Activated T-helper 9 cell treated with anti-CD3 and anti-CD28 coated beads, Interleukin-2, amount 50 U/mL, for 16 hours (primary cell): ENCODE results near the gene PTPRN2.

Source experiments
- DNase-seq: peaks from one replicate; pipeline ENCODE4 v3.0.0-alpha.2; 2020; ENCODE audit warnings: low read depth

PTPRN2 gene

DNA sequence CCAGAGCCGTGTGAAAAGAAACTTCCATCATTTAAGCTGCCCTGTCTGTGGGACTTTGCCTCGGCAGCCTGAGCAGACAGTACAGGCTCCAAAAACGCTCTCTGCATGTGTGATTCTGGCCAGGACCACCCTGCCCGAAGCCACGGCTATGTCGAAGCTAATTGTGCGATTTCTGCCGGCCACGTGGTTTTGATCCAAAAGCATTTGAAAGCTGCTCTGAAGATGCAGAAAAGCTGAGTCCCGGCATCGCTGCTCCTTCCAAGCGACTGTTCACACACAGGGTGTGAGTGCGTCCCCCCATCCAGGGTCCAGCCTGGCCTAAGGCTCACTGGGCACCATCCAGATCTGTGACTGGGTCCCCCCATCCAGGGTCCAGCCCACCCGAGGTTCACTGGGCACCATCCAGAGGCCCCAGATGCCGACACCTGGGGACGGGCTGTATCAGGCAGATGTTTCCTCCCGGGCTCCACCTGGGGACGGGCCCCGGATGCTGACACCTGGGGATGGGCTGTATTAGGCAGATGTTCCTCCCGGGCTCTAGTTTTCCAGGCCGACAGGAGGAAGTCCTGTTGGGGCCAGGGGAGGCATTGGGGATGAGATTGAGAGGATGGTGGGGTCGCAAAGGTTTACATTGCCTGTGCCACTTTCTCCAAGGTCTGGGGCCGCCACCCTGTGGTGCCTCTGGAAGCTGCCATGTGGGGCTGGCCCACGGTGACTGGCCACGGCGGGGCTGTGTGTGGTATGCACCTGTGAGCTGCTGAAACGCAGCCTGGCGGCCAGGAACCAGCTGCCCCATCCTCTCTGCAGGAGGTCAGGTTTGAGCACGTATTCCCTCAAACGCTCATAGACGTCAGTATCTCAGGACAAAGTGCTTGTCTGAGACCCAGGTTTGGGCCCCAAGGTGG, 723.5 kb downstream of the PTPRN2 start:
- DNase-seq = no peak

DNA sequence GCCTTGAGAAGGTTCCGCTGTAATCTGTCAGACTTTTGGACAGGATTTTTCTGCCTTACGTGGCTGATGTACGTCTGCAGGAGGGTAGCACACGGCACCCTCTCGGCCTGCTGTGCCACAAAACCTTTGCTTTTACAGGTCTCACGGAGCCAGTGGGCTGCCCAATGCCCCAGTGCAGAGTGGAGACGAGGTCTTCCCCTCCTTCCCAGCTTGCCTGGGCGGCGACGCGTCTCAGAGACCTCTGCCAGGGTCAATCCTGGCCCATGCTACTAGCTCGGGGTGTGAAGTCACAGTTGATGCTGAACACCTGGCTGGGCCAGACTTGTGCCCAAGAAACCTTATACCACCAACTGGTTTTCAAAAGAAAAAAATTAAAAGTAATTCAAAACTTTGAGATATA, 724.4 kb downstream of the PTPRN2 start:
- no peak for DNase-seq

DNA sequence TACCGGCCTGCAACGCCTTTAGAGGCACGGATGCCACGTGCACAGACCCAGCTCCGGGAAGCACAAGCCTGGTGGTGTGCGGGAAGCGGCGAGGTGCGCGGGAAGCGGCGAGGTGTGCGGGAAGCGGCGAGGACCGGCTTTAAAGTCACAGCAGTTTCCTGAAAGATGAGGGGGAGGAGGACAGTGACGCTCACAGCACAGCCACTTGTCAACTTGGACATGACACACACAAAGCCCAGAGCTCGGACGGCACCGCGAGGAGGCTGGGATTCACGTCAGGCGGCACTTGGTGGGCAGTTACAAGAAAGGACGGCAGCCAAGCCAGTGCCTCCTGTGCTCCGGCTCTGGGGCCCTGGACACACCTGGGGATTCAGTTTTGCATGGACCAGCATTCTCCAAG, 724.9 kb downstream of the PTPRN2 start:
- DNase-seq = no peak

DNA sequence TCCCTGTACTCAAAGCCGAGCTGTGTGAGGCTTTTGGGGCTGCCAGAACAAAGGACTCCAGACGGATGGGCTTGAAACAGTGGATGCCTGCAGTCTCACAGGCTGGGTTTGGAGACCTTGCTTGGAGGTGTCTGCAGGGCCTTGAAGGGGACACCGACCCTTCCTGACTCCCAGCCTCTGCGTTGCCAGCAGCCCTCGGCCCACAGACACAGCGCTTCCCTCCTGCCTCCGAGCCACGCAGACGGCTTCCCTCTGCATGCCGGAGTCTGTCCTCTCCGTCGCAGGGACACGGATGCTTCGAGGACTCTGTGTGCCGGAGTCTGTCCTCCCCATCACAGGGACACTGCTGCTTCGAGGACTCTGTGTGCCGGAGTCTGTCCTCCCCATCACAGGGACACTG, 726.1 kb downstream of the PTPRN2 start:
- no peak for DNase-seq

DNA sequence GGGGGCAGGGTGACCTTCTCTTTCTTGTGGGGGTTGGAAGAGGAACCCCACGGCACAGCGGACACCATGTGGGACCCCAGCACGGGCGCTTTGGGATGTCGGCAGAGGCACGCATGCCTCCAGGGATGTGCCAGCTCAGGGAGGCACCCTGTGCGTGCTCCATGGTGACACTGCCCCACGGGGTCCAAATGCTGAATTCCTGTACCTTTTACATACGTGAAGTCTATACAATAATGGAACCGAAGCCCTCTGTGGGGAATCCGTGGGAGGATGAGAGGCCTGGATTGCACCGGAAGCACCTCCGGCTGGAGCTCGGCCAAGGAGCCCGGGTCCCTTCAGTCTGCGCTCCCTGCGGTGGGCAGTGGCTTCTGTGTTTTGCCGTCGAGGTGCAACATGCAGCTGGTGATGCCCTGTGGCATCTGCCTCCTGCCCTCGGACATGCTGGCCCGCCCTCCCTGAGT, 726.6 kb downstream of the PTPRN2 start:
- DNase-seq = no peak

DNA sequence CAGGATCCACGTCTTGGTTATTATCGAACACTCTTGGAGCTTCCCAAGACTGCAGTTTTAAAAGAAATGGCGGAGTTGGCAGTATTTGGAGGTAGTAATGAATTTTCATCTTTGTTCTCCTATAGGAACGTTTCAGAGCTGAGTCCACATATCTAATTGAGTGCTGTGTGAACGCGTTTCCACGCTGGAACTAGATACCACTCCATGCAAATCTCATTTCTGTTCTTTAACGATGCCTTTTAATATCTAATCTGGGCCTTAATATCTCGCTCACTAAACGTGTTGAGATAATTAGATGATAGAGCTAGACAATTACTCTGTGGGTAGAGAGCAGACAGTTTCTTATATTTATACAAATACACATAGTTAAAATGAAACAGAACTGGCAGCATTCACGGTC, 727.2 kb downstream of the PTPRN2 start:
- DNase-seq = no peak

DNA sequence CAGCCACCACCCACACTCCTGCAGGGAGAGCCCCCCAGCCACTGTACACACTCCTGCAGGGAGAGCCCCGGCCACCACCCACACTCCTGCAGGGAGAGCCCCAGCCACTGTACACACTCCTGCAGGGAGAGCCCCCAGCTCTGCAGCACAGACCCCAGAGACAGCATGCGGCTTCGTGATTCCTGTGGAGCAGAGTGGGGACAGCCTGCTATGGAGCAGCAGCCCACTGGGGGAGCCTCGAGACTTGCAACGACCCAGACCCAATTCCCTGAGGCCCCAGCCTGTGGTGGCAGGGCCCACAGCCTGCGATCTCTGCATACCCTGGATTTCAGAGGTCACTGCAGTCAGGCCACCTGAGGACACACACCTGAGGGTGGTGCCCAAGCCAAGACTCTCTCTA, 727.7 kb downstream of the PTPRN2 start:
- DNase-seq = no peak

DNA sequence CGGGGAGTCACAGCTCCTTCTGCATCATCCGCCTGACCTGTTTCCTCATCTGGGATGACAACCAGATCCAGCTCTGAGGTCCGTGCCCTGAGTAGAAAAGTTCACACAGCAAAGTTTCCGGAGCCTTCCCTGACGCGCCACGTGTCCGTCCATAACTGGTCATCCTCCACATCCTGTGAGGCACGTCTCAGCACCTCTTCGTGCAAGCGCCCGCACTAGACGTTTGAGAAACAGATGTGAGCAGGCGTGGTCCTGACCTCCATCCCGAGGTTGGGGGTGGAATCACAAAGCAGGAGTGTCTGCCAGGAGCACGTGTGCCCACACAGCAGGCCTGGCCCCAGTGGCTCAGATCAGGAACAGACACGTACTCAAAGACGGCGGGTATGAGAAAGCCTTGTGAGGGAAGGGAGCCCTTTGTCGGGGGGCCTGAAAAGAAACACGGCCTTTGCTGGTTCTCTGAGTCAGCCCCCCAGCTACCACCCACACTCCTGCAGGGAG, 730.0 kb downstream of the PTPRN2 start:
- DNase-seq = no peak

DNA sequence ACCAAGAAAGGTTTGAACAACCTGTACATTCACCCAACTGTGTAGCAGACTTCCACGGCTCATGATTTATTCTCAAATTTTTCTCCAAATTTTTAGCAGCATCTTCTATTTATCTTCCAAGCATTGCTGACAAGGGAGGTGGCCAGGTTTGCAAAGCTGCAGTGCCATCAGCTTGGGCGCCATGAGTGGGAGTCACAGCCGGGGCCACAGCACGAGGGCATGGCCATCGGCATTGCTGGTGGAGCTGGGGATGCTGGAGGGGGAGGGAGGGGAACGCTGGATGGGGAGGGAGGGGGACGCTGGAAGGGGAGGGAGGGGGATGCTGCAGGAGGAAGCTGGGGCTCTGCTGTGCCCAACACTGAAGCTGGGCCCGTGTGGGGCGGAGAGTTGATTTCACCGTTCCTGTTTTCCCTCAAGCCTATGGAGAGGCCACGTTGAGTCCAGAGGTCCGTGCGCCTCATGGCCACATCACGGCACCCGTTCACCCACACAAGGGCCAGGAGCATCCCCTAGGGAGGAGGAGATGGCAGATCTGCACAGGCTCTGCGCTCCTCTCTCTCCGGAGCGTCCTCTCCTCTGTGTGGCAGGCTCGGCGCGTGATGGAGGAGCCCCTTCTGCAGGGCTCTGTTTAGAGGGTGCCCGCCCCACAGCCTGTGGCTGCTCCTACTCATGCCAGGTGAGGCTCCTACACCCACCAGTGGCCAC, 730.6 kb downstream of the PTPRN2 start:
- no peak for DNase-seq

DNA sequence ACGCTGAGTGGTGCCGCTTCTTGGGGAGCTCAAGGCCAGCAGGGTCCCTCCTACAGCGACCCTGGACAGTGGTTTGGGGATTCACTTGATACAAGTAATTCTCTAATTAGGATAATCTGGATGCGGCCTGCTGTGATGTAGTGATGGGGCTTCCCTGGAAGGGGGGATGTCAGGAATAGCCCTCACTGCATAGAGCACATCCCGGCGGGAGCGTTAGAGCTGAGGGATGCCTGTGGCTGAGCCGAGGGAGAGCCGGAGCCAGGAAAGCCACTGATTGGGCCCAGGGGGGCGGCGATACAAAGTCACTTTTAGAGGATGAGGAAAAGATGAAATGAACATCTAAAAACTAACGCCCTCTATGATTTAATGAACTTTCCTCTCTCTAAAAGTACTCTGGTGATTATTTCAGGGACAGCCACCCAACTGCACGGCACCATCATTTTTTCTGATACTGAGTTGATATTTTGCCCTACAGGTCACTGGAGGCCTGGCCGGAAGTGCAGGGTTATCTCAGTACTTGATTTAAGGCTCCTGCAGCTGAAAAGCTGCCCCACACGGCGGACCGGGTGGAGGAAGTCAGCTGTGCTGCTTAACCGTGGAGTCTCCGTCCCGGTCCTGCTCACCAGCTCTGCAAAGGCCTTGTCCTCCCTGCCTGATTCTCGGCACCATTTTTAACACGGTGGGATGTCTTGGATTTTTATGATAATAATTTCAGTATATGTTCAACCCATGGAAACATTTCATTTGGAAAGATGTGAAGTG, 732.0 kb downstream of the PTPRN2 start:
- no peak for DNase-seq

DNA sequence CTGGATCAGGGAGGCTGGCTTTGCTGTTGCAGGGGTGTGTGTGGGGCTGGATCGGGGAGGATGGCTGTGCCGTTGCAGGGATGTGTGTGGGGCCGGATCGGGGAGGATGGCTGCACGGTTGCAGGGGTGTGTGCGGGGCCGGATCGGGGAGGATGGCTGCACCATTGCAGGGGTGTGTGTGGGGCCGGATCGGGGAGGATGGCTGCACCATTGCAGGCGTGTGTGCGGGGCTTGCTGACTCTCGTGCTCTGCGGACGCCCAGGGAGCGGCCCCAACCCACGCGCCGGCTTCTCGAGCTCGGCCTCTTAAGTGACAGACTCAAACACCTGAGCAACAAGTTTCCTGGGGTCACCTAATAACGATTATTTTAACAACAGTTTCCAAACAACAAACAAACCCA, 732.6 kb downstream of the PTPRN2 start:
- DNase-seq = no peak

DNA sequence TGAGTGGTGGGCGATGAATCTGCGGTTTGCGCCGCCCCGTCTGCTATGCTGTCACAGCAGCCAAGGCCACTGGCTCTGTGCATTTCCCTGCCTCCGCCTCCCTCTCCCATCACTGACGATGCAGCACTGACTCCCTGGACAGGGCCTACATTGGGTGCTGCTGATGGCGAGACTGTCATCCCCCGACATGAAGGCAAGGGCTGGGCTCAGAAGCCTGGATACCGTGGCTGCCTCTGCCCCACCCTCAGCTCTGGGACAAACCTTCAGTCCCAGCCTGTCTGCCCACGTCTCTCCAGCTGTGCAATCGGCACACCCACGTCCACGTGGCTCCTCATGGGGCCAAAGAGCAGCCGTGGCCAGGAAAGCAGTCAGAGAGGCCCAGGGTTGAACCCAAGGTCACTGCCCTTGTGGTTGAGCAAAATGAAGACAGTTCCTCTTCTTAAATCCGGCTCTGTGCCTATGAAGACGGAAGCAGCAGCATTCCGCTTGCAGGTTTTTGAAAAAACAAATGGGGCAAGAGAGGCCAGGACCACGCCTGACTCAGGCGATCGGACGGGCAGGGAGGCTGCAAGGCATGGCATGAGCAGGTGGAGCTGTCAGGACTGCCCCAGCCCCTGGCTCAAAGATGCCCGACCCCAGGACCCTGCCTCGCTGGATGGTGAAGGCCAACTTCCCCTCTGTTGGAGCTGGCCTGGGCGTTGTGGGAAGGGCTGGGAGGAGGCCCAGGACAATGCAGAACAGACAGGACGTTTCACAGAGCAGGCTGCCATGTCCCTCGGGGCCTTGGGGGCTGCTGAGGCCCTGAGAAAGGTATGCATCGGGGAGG, 733.3 kb downstream of the PTPRN2 start:
- DNase-seq = no peak

DNA sequence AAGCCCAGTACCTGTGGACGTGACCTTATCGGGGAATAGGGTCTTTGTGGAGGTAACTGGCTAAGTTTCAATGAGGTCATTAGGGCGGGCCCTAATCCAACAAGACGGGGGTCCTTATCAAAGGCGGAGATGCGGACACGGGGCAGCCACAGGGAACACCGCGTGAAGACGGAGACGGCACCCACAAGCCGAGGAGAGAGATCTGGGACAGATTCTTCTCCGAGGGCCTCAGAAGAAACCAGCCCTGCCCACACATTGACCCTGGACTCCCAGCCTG, 733.9 kb downstream of the PTPRN2 start:
- DNase-seq = no peak

DNA sequence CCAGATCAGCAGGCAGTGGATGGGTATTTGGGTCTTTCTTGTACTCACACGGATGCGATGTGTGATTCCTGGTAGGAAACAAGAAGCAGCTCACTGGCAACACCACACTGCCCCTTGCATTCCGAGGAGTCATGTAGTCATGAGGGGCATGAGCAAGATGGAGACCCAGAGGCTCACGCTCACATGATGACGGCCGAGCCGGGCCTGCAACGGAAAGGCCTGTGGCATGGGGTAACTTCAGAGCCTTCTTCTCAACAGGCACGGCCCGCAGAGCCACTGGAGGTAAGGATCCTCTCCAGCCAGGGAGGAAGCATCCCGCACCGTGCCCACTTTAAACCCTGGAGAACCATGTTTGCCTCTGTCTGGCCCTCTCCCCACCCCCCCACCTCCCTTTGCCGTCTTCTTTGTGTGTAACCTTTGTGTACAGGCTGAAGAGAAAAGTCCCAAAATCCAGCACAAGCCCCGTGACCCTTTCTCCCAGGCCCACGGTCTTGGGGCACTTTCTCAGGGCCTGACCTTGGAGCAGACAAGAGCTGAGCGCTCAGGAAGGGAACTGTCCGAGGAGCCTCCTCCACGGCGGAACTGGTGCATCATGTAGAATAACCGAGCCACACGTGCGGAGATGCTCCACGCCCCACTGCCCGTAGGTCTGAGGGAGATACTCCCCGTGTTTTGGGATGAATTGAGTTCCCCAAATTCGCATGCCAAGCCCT, 734.4 kb downstream of the PTPRN2 start:
- no peak for DNase-seq

DNA sequence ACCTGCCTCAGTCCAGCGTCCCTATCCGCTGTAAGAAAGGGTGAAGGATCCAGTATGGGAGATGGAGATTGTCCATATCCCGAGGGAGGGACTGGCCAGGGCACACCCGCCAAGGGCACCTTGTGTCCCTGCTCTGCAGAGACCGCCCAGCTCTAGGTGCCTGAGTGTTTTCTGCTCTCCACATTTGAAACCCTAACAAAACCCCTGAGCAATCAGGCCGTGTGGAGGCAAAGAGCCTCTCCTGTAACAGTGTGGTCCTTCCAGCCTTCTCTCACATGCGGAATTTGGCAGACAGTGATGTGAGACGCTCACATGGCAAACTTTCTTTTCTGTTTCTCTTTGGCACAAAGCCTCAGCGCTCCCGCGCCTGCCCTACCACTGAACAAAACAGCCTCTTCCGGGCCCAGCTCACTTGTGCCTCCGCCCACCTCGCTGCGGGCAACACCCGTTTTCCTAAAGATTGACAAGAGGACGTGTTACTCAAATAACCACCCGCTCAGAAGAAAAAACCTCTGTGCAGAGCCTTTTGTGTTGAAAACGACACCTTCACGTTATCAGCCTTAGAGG, 736.0 kb downstream of the PTPRN2 start:
- peak; percentile 20 for DNase-seq

DNA sequence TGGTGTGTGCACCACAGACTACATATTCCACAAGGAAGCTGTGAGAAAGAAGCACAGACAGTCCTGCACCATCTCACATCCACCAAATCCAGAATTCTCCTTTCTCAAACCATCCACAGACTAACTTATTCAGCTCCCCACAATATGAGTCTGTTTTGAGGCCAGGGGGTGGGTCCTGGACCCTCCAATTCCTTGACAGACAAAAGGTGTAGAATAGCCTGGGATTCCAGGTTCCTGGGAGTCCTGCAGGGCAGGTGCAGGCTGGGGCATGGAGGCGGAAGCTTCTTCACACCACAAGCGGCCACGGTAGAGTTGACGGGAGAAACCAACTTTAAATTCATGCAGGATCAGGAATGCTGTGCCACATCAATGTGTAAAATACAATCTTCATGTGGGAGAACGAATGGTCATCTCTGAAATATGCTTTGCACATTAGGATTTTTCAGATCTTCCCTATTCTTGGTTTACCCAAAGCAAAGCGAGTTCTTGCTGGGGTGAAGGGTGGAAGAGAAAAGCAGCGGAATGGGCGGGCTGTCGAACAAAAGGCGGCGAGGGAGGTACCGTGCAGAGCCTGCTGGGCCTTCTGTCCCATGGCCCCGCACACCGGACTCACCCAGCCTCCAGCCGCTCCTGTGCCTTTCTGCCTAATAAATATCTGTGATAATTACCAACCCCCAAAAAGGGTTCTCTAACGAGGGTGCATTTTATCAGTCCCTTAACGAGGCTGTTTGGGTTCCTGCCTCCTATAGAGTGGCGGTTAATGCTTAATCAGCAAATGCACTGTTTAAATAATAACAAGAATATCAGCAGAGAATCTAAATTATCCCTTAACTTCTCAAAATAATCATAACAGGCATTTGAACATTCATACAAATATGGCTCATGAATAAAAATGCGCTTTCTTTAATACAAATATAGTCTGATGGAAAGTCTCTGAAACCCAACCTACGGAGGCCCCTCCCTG, 736.9 kb downstream of the PTPRN2 start:
- no peak for DNase-seq

DNA sequence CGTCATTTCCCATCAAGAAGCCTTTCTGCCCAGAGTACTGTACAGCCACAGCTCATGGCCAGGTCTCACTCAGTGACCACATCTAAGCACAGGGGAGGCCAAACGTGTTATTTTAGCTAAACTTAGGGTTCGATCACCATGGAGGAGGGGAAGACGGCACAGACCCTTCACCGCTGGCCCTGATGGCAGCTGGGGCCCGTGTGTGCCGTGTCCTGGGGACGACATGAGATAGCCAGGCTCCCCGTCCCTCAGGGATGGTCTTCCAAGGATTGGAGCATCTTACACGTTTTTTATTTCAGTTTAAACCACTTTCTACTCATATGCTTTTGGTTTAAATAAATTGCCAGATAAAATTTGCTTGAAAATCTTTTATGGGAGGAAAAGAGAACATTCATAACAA, 737.9 kb downstream of the PTPRN2 start:
- DNase-seq = no peak

DNA sequence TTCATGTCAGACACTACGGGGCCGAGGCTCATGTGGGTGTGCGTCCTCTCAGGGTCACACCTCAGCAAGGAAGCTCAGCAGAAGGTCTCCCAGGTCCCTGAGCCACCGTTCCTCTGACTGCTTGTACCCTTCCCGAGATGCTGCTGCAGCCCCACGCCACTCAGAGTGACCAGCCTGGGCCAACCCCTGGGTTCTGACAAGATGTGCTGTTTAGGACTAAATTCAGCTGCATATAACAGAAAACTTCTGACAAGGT, 738.4 kb downstream of the PTPRN2 start:
- no peak for DNase-seq

DNA sequence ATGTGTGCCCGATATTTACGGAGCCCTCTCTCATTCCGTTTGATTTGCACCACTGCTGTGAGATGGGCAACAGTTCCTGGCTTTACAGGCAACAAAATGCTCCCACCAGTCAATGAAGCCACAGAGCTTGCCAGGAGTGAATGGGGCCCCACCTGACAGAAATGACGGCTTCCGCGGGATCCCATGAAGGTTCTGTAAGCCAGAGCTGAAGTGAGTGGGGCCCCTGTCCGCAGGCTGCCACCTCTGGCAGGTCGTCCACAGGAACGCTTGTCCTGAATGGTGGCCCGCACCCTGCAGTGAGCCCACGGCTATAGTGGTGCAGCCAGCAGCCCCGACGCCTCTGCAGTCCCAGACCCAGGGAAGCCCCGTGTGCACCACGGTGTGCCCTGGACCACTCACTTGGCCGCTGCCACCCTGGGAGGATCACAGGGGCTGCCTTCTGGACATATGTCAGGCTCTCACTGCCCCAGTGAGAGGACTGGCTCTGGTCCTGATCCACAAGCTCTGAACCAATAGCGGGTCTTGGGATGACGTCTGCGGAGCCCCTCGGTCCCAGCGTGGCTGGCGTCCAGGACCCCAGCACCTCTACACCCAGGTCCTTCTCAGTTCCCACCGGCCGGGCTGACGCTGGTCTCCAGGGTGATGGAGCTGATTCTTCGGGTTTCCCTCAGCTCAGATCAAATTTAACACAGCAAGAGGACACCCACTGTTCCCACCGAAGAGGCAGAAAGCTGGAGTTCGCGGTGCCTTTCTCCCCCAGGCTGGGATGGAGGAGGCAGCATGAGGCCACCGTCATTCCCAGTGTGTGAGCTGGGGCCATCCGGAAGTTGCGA, 738.9 kb downstream of the PTPRN2 start:
- DNase-seq = no peak
